HG03558 (cell line): ENCODE measurements around the gene ZNF121.
"Not testable (repeated sequence)": the region's sequence is repeated elsewhere in the genome, so short reads cannot be mapped to it uniquely, and the experiment has no call there.

Experiments used
- ATAC-seq: cut with Tn5 transposase; IDR thresholded peaks from one replicate; pipeline ENCODE4 v1.9.1; 2021; ENCODE audit warnings: moderate number of reproducible peaks; ENCODE audit not compliant: unreplicated experiment; ENCODE audit errors: extremely low read depth

Gene ZNF121

DNA sequence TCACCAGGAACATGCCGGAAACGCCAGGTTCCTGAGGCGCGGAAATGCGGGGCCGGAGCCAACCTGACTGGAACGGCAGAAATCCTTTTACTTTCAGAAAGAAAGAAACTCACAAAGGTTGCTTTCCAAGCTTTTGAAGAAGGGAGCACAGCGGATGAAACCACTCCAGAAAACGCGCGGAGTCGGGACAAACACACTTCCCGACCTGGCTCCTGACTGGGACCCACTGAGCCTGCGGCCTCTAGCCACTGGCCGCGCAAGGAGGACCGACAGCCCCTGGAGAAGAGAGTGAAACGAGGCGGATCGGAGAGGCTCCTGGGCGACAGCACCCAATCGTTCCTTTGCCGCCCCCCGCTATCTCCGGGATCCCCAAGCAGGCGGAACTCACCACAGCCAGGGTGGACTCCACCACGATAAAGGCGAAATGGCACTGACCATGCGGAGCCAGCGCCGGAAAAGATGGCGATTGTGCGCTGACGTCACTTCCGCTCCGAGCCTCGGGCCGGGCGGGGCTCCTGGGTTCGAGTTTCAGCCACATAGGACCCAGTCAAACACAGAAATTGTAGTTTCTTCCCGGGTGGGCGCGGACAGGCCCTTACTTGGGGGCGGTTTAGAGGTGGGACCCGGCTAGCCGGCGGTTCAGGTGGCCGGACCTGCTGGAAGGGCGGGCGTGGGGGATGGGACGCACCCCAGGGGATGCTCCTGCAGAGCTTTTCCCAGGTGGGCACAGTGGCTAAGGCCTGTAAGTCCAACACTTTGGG is at the start of gene ZNF121:
Gene ZNF121, minus strand, starts transcription at position 432 of the 761 bp plus-strand sequence. CDS start 16,407 bp downstream, outside the sequence.
- peak; percentile 52 for ATAC-seq

DNA sequence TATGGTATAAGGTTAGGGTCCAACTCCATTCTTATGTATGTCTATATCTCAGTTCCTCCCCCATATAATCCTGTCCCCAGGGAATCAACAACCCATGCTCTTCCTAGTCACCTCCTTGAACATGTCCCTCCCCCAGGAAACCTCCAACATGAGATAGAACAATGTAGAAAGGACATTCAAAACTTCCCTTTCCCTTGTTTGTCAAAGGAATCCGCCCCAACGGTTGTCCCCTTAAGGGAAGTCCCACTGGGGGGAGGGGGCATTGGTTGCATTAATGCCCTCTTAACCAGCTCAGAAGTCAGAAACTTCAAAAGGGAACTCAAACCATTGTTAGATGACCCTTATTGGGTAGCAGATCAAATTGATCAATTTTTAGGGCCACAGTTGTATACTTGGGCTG is 43.6 kb upstream of the ZNF121 start:
- ATAC-seq, result no peak

DNA sequence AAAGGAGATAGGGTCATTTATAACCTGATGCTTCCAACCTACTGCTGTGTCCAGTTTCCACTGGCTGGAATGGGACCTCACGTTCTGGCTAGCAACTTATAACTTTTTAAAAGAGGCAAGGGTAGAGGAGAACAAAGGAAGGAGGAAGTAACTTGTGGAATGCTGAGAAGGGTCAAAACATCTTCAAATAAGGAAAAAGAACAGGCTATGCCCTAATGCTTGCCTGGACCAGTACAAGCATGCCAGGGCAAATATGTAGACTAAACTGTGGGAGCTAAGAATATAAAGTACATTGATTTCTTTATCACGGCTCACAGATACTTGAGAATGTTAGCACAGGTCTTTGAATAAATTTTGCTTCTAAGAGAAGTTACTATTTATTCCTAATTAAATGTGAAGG is 38.2 kb upstream of the ZNF121 start:
- no peak for ATAC-seq

DNA sequence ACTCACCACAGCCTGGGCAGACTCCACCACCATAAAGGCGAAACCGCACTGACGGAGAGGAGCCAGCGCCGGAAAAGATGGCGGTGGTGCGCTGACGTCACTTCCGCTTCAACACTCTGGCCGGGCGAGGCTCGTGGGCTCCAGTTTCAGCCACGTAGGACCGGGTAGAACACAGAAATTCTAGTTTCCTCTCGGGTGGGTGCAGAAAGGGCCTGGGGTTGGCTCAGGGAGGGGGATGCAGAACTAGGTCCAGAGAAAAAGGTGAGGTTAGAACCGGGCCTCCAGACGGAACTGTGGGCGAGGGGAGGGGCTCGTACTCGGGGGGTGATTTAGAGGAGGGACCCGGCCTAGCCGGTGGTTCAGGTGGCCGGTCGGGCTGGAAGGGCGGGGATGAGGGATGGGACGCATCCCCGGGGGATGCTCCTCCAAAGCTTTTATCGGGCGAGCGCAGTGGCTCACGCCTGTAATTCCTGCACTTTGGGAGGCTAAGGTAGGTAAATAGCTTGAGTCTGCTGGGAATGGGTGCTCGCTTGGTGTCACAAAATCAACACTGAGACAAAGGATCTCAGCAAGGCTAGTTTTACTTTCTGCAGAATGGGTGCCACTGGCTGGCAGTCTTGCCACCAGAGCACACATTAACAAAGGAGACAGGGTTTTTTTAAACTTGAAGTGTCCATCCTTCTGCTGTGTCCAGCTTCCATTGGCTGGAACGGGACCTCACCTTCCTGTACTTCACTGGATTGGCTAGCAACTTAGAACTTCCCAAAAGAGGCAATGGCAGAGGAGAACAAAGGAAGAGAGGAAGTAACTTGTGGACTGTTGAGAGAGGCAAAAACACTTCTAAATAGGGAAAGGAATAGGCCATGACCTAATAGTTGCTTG is 37.1 kb upstream of the ZNF121 start, which contains the start of gene ZNF561:
Gene ZNF561, minus strand, starts transcription at position 77 of the 882 bp plus-strand sequence. CDS start 1,776 bp downstream, outside the sequence.
- peak; percentile 42 for ATAC-seq

DNA sequence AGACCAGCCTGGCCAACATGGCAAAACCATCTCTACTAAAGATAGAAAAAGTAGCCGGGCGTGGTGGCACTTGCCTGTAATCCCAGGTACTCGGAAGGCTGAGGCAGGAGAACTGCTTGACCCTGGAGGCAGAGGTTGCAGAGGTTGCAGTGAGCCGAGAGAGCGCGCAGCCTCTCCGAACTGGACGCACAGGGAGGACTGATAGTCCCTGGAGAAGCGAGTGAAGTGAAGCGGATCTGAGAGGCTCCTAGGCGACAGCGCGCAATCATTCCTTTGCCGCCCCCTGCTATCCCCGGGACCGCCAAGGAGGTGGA is 36.5 kb upstream of the ZNF121 start:
- ATAC-seq, result no peak

DNA sequence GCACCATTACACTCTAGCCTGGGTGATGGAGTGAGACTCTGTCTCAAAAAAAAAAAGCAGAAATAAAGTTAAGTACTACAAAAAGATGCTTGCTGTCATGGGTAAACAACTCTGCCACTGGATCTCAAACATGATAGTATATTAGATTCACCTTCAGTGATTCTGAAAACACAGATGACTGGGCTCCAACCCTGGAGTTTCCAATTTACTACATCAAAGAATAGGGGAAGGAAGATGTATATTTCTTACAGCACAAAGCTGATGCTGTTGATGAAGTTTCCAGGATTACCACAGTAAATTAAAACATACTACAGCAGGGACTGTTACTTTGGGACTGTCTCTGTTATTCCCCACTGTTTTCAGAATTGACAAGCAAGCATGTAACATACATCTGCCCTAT is 31.5 kb upstream of the ZNF121 start:
- ATAC-seq, result no peak

DNA sequence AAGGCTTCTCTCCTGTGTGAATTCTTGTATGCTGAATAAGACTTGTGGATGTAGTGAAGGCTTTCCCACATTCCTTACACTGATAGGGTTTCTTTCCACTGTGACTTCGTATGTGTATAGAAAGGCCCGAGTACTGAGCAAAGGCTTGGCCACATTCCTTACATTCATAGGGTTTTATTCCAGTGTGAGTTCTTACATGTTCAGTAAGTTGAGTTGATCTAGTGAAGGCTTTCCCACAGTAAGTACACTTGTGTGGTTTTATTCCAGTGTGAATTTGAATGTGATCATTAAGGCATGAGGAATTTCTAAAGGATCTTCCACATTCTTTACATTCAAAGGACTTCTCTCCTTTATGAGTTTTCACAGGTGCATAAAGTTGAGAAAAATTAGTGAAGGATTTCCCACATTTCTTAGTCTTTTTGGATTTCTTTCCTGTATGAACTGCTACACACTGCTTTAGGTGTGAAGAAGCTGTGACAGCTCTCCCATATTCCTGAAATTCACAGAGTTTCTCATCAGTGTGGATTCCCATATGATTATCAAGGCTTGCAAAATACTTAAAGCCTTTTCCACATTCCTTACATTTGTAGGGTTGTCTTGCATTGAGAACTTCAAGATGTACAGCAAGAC is 26.3 kb upstream of the ZNF121 start:
- no peak for ATAC-seq

DNA sequence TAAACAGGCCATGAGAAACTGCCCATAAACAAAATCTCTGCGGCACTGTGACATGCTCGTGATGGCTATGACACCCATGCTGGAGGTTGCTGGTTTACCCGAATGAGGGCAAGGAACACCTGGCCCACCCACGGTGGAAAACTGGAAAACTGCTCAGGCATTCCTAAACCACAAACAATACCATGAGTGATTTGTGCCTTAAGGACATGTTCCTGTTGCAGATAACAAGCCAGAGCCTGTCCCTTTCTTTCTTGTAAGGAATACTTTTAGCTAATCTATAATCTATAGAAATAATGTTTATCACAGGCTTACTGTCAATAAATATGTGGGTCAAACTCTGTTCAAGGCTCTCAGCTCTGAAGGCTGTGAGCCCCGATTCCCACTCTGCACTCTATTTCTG is 24.6 kb upstream of the ZNF121 start:
- no peak for ATAC-seq

DNA sequence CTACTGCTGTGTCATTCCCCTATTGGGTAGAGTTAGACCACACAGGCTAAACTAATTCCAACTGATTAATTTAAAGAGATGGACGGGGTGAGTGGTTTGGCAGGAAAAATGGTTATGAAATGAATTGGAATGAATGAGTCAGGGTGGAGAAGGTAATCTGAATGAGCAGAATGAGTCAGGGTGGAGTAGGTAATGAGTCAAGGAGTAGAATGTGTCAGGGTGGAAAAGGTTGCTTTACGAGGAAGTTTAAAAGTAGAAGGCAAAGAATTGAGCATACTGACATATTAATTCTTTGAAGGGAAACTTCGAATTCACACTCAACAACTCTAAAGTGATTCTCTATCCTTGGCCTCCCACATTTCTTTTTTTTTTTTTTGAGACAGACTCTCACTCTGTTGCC is 12.7 kb upstream of the ZNF121 start:
- ATAC-seq, result no peak

DNA sequence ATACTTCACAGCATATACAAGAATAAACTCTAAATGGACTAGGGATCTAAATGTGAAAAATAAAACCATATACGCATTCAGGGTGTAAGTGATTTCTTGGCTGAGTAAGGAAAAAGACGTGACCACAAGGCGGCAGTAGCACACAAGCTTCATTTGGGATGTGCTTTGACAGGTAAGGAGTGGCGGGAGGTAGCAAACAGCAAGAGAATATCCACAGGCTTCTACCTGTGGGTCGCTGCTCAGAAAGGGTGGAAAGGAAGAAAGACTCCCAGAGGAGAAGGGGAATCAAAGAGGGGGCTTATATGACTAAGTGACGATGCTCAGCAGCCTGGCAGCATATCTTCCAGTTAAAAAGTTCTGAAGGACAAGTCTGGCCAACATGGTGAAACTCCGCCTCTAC is 2.5 kb upstream of the ZNF121 start:
- no peak for ATAC-seq

DNA sequence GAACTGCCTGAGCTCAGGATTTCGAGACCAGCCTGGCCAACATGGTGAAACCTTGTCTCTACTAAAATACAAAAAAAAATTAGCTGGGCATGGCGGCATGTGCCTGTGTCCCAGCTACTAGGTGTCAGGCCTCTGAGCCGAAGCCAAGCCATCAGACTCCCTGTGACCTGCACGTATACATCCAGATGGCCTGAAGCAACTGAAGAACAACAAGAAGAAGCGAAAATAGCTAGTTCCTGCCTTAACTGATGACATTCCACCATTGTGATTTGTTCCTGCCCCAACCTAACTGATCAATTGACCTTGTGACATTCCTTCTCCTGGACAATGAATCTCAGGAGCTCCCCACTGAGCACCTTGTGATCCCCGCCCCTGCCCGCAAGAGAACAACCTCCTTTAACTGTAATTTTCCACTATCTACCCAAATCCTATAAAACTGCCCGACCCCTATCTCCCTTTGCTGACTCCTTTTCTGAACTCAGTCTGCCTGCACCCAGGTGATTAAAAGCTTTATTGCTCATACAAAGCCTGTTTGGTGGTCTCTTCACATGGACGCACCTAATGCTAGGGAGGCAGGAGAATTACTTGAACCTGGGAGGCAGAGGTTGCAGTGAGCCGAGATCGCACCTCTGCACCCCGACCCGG is 2.1 kb downstream of the ZNF121 start:
- not testable (repeated sequence) for ATAC-seq

DNA sequence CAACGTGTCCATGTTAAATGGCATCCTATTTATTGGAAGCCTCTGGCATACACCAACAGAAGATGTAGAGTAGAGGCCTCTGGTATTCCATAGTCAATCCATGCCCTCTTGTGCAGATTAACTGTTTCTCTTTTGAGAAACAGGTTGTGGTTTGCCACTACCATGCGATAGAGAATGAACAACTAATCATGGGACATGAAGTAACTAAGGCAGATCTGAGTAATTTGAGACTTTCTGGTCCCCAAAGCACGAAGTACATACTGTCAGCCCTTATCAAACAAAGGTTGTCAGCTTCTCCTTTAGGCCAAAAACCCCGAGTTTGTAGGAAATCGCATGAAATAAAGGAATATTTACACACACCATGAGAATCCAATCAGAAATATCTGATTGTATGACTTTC is 3.6 kb downstream of the ZNF121 start:
- ATAC-seq, result no peak

DNA sequence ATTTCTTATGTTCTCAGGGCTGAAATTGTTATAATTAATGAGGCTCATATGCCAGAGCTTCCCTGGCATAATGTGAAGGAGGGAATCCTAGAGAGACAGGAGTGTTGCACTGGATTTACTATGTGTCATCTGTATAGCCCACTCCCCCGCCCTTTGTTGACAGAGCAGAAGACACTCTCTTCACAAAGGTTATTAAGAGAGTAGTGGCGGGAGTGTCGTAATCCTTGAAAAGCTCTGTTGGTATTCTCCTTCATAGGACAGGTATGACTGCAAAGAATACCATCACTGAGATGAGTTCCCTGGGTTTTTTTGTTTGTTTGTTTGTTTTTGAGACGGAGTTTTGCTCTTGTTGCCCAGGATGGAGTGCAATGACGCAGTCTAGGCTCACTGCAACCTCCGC is 14.0 kb downstream of the ZNF121 start:
- ATAC-seq, result no peak

DNA sequence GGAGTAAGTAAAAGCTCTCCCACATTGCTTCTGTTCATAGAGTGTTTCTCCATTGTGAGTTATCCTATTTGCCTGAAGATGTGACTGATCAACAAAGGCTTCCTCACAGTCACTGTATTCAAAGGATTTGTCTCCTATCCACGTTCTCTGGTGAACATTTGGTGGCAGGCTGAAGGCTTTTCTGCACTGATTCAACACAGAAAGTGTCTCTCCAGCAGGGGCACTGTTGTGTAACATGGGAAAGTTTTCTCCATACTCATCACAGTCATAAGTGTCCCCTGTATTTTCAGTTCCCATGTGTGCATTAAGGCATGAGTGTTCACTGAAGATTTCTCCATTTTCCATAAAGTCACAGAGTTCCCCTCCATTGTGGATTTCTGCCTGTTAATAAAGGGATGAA is 17.6 kb downstream of the ZNF121 start:
- ATAC-seq, result no peak

DNA sequence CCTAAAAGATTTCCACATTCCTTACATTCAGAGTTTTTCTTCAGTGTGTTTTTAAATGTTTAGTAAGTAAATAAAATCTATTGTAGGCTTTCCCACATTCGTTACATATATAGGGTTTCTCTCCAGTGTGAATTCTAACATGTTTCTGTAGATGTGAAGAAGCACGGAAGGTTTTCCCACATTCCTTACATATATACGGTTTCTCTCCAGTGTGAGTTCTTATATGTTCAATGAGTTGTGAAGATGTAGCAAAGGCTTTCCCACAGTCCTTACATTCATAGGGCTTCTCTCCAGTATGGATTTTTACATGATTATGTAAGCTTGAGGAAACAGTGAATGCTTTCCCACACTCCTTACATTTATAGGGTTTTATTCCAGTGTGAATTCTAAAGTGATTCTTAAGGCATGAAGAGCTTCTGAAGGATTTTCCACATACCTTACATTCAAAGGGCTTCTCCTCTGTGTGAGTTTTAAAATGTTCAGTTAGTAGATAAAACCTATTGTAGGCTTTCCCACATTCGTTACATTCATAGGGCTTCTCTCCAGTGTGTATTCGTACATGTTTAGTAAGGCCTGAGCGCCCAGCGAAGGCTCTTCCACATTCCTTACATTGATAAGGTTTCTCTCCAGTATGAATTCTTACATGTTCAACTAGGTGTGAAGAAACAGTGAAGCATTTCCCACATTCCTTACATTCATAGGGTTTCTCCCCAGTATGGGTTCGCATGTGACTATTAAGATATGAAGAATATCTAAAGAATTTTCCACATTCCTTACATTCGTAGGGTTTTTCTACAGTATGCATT is 18.2 kb downstream of the ZNF121 start:
- no peak for ATAC-seq

DNA sequence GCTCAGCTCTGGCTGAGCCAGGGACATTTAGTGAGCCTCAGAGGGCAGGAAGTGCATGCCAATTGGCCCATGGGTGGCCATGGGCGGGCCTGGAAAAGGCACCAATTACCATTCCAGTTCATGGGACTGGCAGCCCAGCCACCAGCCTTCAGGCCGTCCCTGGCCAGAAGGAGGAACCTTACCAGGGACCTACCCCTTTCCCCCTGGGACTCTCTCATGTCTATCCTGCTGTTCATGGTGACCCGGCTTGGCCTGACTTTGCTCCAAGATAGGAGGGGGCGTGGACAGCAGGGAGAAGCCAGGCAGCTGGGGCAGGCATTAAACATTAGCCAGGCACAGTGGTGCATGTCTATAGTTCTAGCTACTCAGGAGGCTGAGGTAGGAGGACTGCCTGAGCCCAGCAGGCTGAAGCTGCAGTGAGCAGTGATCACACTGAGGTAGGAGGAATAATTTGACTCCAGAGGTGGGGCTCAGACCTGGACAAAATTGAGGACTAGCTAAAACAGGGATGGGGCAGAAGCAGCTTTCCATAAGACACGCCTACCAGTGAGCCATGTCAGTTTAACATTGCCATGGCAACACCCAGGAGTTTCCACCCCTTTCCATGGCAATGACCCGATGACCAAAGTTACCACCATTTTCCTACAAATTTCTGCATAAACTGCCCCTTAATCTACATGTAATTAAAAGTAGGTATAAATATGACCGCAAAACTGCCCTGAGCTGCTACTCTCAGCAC is 31.6 kb downstream of the ZNF121 start:
- no peak for ATAC-seq

DNA sequence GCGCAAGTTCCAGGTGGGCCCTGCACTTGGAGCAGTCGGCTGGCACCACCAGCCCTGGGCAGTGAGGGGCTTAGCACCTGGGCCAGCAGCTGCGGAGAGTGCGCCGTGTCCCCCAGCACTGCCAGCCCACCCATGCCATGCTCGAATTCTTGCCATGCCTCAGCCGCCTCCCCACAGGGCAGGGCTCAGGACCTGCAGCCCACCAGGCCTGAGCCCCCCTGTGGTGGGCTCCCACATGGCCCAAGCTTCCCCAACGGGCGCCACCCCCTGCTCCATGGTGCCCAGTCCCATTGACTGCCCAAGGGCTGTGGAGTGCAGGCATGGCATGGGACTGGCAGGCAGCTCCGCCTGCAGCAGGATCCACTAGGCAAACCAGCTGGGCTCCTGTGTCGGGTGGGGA is 36.4 kb downstream of the ZNF121 start:
- no peak for ATAC-seq

DNA sequence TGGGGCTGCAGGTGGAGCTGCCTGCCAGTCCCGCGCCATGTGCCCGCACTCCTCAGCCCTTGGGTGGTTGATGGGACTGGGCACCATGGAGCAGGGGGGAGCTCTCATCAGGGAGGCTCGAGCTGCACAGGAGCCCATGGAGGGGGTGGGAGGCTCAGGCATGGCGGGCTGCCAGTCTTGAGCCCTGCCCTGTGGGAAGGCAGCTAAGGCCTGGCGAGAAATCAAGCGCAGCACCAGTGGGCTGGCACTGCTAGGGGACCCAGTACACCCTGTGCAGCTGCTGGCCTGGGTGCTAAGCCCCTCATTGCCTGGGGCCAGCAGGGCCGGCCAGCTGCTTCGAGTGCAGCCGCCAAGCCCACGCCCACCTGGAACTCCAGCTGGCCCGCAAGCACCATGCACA is 43.0 kb downstream of the ZNF121 start:
- not testable (repeated sequence) for ATAC-seq

DNA sequence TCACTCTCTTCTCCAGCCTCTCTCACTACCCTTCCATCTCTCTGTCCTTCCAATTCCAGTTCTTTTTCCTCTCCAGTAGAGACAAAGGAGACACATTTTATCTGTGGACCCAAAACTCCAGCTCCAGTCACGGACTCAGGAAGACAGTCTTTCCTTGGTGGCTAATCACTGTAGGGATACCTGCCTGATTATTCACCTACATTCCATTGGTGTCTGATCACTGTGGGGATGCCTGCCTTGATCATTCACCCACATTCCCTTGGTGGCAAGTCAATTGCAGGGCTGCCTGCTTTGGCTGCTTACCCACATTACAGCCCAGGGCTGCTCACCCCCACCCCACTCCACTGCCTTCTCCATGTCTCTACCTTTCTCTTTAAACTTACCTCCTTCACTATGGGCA is 44.4 kb downstream of the ZNF121 start:
- ATAC-seq, result not testable (repeated sequence)
